GM18519 (cell line): ENCODE measurements around the gene SATB2.

Source experiments
- ATAC-seq: cut with Tn5 transposase; IDR thresholded peaks from one replicate; pipeline ENCODE4 v1.9.1; 2021; ENCODE audit warnings: mild to moderate bottlenecking, moderate library complexity; ENCODE audit not compliant: unreplicated experiment, low FRiP score

SATB2 gene

GRCh38 chr2:199466692-199467065 is 8.9 kb upstream of the SATB2 start:
- no peak for ATAC-seq

- no peak for ATAC-seq
These were observed 8.4 kb upstream of the SATB2 start for GRCh38 chr2:199465988-199466691.

GRCh38 chr2:199465390-199465789 is 7.7 kb upstream of the SATB2 start:
- ATAC-seq = no peak

GRCh38 chr2:199464606-199465352 is 7.0 kb upstream of the SATB2 start:
- no peak for ATAC-seq

GRCh38 chr2:199463708-199464605 is 6.2 kb upstream of the SATB2 start:
- ATAC-seq = no peak

- peak; percentile 46 for ATAC-seq
These were observed 5.4 kb upstream of the SATB2 start for GRCh38 chr2:199462956-199463692.

GRCh38 chr2:199462347-199462955 is 4.7 kb upstream of the SATB2 start:
- no peak for ATAC-seq

- ATAC-seq = no peak
These were observed 4.1 kb upstream of the SATB2 start for GRCh38 chr2:199461711-199462346.

GRCh38 chr2:199460846-199461710 is 3.3 kb upstream of the SATB2 start:
- no peak for ATAC-seq

GRCh38 chr2:199460101-199460671 is 2.4 kb upstream of the SATB2 start:
- ATAC-seq = no peak

- ATAC-seq = no peak
These were observed 1.8 kb upstream of the SATB2 start for GRCh38 chr2:199459286-199460100.

- no peak for ATAC-seq
These were observed 1.1 kb upstream of the SATB2 start for GRCh38 chr2:199458806-199459285.

- ATAC-seq = no peak
These were observed 468 bp upstream of the SATB2 start for GRCh38 chr2:199458009-199458805.

GRCh38 chr2:199456383-199457146 is 1.2 kb downstream of the SATB2 start:
- ATAC-seq = no peak

GRCh38 chr2:199455545-199456382 is 2.0 kb downstream of the SATB2 start:
- no peak for ATAC-seq
